ENCODE data around the gene SH3PXD2A. TPM values are rescaled to one million over a fixed set of nuclear protein-coding genes. Genes with fewer than 3 reads are reported as not detected.

The SH3PXD2A gene
- total RNA-seq, 4 donors from 2014 or later, result 9.4 to 20.6 (median 11.2) TPM

DNA sequence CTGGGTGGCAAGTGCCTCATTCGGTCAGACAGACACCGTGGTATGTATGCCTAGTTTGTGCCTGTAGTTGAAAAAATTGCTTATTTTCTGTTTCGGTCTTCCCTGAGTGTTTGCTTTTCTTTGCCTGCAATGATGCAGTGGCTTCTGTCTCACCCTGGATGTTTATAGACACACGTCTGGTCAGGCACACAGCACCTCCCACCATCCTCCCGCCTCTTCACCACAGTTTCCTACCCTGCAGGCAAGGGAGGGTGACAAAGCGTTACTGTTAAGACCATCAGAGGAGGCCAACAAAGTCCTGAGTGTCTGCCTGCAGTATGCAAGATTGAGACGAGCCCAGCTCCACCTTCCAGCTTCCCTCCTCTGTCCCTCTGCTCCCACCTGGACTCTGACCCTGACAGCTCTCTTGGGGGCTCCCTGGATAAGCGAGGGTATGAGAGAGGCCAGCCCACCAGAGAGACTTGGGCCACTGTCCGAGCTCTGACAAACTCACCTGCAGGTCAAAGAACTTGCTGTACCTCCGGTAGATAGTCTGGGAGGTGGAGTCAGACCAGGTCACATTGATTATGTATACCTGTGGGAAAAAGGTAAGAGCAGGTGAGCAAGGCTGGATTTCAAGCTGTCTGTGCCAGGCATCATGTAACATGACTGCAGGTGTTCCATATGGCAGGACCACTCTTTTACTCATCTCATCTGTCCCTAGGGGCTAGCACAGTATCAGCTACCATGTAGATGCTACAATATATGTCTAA is 54.4 kb downstream of the SH3PXD2A start:
- TF ChIP-seq, protein P1, sequence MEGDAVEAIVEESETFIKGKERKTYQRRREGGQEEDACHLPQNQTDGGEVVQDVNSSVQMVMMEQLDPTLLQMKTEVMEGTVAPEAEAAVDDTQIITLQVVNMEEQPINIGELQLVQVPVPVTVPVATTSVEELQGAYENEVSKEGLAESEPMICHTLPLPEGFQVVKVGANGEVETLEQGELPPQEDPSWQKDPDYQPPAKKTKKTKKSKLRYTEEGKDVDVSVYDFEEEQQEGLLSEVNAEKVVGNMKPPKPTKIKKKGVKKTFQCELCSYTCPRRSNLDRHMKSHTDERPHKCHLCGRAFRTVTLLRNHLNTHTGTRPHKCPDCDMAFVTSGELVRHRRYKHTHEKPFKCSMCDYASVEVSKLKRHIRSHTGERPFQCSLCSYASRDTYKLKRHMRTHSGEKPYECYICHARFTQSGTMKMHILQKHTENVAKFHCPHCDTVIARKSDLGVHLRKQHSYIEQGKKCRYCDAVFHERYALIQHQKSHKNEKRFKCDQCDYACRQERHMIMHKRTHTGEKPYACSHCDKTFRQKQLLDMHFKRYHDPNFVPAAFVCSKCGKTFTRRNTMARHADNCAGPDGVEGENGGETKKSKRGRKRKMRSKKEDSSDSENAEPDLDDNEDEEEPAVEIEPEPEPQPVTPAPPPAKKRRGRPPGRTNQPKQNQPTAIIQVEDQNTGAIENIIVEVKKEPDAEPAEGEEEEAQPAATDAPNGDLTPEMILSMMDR (IDR thresholded peaks at IDR 0.05), result no peak
- TF ChIP-seq POLR2A (IDR thresholded peaks at IDR 0.05), result no peak
- no peak for DNase-seq
- intact Hi-C loops (cut with DNase I), result no loop called here
- Histone ChIP-seq H3K27me3 (no peaks in the 10 kb centered on the region), H3K9me3 (no peaks in the 10 kb centered on the region), H3K4me3 (replicated peaks in 1 of 3) (no peak overlapping the region), H3K27ac (no peak overlapping the region), H3K4me1 (no peaks in the 10 kb centered on the region), H3K36me3 (no peaks in the 10 kb centered on the region)
- WGBS, 2 donors, result 84 to 95% methylated on average over 10 of the region's 10 CpGs

DNA sequence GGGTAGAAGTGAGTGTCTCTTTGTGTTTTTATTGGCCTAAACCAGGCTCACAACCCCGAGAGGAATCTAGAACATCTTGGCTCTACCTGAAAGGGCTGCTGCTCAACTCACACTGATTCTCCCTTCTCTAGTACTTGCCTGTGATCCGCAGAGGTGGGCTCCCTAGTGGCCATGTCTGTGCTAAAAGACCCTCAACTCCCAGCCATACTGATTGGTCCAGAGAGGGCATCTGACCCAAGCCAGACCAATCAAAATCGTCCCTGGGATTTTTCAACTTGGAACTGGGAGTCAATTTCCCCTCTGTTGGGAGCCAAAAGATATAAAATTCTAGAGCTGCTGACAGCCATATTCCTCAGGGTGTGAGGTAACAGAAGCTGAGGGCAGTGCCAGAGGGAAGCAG is 55.3 kb downstream of the SH3PXD2A start:
- H3K4me3 ChIP-seq (replicated peaks in 1 of 3), result no peak overlapping the region
- WGBS, 2 donors, result 91 to 98% methylated on average over 3 of the region's 3 CpGs

DNA sequence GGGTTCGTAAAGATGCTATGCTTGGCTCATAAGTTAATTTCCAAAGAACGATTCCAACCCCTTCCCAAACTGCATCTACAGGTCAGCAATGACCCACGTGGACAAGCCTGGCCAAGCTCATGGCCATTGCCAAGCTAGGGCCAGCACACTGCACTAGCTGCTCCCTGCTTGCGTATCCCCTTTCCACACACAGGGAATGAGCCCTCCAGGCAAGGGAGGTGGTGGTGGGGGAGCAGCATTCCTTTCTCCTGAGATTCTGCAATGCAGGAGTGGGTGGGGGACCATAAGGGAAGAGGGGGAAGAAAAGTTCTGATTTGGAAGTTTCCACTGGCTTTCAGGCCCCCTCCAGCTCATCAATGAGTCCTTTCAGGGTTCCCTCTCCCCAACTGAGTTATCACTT is 56.0 kb downstream of the SH3PXD2A start:
- no peaks in the 10 kb centered on the region for H3K27me3 ChIP-seq
- no peak overlapping the region for H3K4me3 ChIP-seq (replicated peaks in 1 of 3)
- H3K9me3 ChIP-seq, result no peaks in the 10 kb centered on the region
- peaks cover 3 to 4% of the 10 kb centered on the region in 2 donors for H3K4me1 ChIP-seq
- H3K27ac ChIP-seq, result no peak overlapping the region
- TF ChIP-seq POLR2A (IDR thresholded peaks at IDR 0.05), result no peak
- WGBS, 2 donors, result 90 to 96% methylated on average over 4 of the region's 4 CpGs
- H3K36me3 ChIP-seq, result no peaks in the 10 kb centered on the region
- intact Hi-C loops (cut with DNase I), result no loop called here
- no peak for DNase-seq

More for the DNA sequence above, 55.3 kb downstream of the SH3PXD2A start:
- H3K36me3 ChIP-seq, result no peaks in the 10 kb centered on the region
- TF ChIP-seq, protein P1 (IDR thresholded peaks at IDR 0.05), result no peak
- TF ChIP-seq POLR2A (IDR thresholded peaks at IDR 0.05), result no peak
- intact Hi-C loops (cut with DNase I), result no loop called here
- no peak for DNase-seq
- no peaks in the 10 kb centered on the region for H3K27me3 ChIP-seq
- no peak overlapping the region for H3K27ac ChIP-seq
- no peaks in the 10 kb centered on the region for H3K9me3 ChIP-seq
- no peaks in the 10 kb centered on the region for H3K4me1 ChIP-seq

DNA sequence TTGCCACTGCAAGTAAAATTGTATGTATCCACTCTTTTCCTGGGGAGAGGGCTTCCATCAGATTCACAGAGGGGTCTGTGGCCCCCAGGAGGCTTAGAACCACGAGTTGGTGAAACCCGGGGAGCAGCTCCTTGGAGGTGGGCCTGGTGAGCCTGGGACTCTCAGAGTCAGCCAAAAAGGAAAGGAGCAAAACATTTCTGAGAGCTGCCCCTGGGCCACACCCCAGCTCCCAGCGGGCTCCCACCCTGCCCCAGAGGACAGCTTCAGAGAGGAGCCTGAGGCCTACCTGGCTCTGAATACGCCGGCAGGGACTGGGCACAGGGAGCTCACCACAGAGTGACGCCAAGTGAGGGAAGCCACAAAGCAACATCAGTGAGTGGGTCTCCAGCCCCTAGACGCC is 56.9 kb downstream of the SH3PXD2A start:
- DNase-seq, result no peak
- WGBS, 2 donors, result 92 to 95% methylated on average over 2 to 6 of the region's 7 CpGs

DNA sequence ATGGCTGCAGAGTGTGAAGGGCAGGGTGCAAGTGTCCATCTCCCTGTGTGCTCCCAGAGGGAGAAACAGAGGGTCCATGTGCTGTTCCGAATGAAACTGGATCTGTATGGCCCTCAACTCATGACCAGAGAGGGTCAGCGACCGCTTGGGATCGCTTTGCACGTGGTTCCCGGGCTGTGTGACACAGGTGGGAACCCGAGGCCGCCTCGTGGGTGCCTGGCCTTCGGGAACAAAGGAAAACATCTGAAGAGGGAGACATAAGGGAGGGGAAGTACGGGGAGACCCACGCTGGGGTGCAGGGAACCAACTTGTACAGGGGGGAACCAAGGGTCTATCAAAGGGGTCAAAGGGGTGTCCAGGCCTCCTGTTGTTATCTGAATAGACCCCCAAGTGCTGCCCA is 57.5 kb downstream of the SH3PXD2A start:
- H3K36me3 ChIP-seq, result no peaks in the 10 kb centered on the region
- H3K9me3 ChIP-seq, result no peaks in the 10 kb centered on the region
- no peak overlapping the region for H3K27ac ChIP-seq
- TF ChIP-seq, protein P1 (IDR thresholded peaks at IDR 0.05), result no peak
- TF ChIP-seq POLR2A (IDR thresholded peaks at IDR 0.05), result no peak
- no peak for DNase-seq
- H3K27me3 ChIP-seq, result no peaks in the 10 kb centered on the region
- intact Hi-C loops (cut with DNase I), result no loop called here
- no peak overlapping the region for H3K4me3 ChIP-seq (replicated peaks in 1 of 3)
- 90 to 91% methylated on average over 12 of the region's 12 CpGs for WGBS, 2 donors
- H3K4me1 ChIP-seq, result peaks cover 5 to 8% of the 10 kb centered on the region in 2 donors

More for the DNA sequence above, 56.9 kb downstream of the SH3PXD2A start:
- Histone ChIP-seq H3K9me3 (no peaks in the 10 kb centered on the region), H3K36me3 (no peaks in the 10 kb centered on the region), H3K4me3 (replicated peaks in 1 of 3) (no peak overlapping the region), H3K4me1 (peaks cover 5 to 8% of the 10 kb centered on the region in 2 donors), H3K27ac (no peak overlapping the region), H3K27me3 (no peaks in the 10 kb centered on the region)
- intact Hi-C loops (cut with DNase I), result no loop called here
- TF ChIP-seq, protein P1 (IDR thresholded peaks at IDR 0.05), result no peak
- TF ChIP-seq POLR2A (IDR thresholded peaks at IDR 0.05), result no peak
